SK-N-SH treated with all-trans-retinoic acid at 6 μM for 48 hours (cell line): ENCODE results near the gene CD68.

Source experiments
- ATAC-seq: fragments of 200-7000 bp; cut with Tn5 transposase; 3 replicates; pipeline ENCODE4 v1.9.1; 2020; ENCODE audit warnings: mild to moderate bottlenecking, moderate library complexity
- ARNTL ChIP-seq: fragments of 450-650 bp; formaldehyde crosslinking; IDR thresholded peaks from 2 replicates; pipeline ENCODE4 v1.5.0; 2020; ENCODE audit warnings: low read depth, mild to moderate bottlenecking, moderate library complexity, borderline replicate concordance
- BACH2 ChIP-seq: fragments of 250-450 bp; sonication (Bioruptor Pico); IDR thresholded peaks from 2 replicates; pipeline ENCODE4 v1.9.0; 2021; ENCODE audit warnings: mild to moderate bottlenecking, borderline replicate concordance
- CREB5 ChIP-seq: fragments of 250-450 bp; sonication (Bioruptor Pico); IDR thresholded peaks from 2 replicates; pipeline ENCODE4 v1.5.1; 2020; ENCODE audit warnings: low read depth, mild to moderate bottlenecking, moderate library complexity
- CSDC2 ChIP-seq: fragments of 250-450 bp; sonication (Bioruptor Pico); IDR thresholded peaks from 2 replicates; pipeline ENCODE4 v1.5.0; 2020; ENCODE audit warnings: mild to moderate bottlenecking, moderate library complexity
- CSRNP3 ChIP-seq: fragments of 250-450 bp; sonication (Bioruptor Pico); IDR thresholded peaks from 2 replicates; pipeline ENCODE4 v1.5.1; 2021; ENCODE audit warnings: mild to moderate bottlenecking, moderate library complexity
- ESRRG ChIP-seq: fragments of 250-450 bp; sonication (Bioruptor Pico); IDR thresholded peaks from 2 replicates; pipeline ENCODE4 v1.6.1; 2021; ENCODE audit warnings: mild to moderate bottlenecking
- GLIS3 ChIP-seq: fragments of 250-450 bp; sonication (Bioruptor Pico); IDR thresholded peaks from 2 replicates; pipeline ENCODE4 v1.5.0; 2020; ENCODE audit warnings: mild to moderate bottlenecking, moderate library complexity
- ISL1 ChIP-seq: fragments of 250-450 bp; sonication (Bioruptor Pico); IDR thresholded peaks from 2 replicates; pipeline ENCODE4 v2.1.2; 2022; ENCODE audit warnings: mild to moderate bottlenecking, moderate library complexity
- OSR1 ChIP-seq: fragments of 250-450 bp; sonication (Bioruptor Pico); IDR thresholded peaks from 2 replicates; pipeline ENCODE4 v1.8.0; 2022; ENCODE audit warnings: moderate library complexity, mild to moderate bottlenecking, inconsistent platforms
- PATZ1 ChIP-seq: fragments of 250-450 bp; sonication (Bioruptor Pico); IDR thresholded peaks from 2 replicates; pipeline ENCODE4 v1.8.0; 2020; ENCODE audit warnings: mild to moderate bottlenecking, moderate library complexity, borderline replicate concordance
- POU6F1 ChIP-seq: fragments of 250-450 bp; sonication (Bioruptor Pico); IDR thresholded peaks from 2 replicates; pipeline ENCODE4 v1.8.0; 2021; ENCODE audit warnings: low read depth, mild to moderate bottlenecking, moderate library complexity, borderline replicate concordance
- PPARA ChIP-seq: fragments of 250-450 bp; sonication (Bioruptor Pico); IDR thresholded peaks from 2 replicates; pipeline ENCODE4 v1.5.0; 2020; ENCODE audit warnings: mild to moderate bottlenecking, borderline replicate concordance
- RARB ChIP-seq: fragments of 250-450 bp; sonication (Bioruptor Pico); IDR thresholded peaks from 2 replicates; pipeline ENCODE4 v1.8.0; 2021; ENCODE audit warnings: mild to moderate bottlenecking, moderate library complexity
- SNAI2 ChIP-seq: fragments of 250-450 bp; sonication (Bioruptor Pico); IDR thresholded peaks from 2 replicates; pipeline ENCODE4 v1.5.0; 2020; ENCODE audit warnings: mild to moderate bottlenecking, moderate library complexity
- TCF4 ChIP-seq: fragments of 250-450 bp; sonication (Bioruptor Pico); IDR thresholded peaks from 2 replicates; pipeline ENCODE4 v1.8.0; 2021; ENCODE audit warnings: mild to moderate bottlenecking, moderate library complexity, borderline replicate concordance
- TOX ChIP-seq: fragments of 250-450 bp; sonication (Bioruptor Pico); IDR thresholded peaks from 2 replicates; pipeline ENCODE4 v1.8.0; 2021; ENCODE audit warnings: mild to moderate bottlenecking, moderate library complexity, borderline replicate concordance
- TSHZ2 ChIP-seq: fragments of 250-450 bp; sonication (Bioruptor Pico); IDR thresholded peaks from 2 replicates; pipeline ENCODE4 v1.5.0; 2020; ENCODE audit warnings: mild to moderate bottlenecking, moderate library complexity
- ZC3H10 ChIP-seq: fragments of 250-450 bp; sonication (Bioruptor Pico); IDR thresholded peaks from 2 replicates; pipeline ENCODE4 v1.5.1; 2021; ENCODE audit warnings: mild to moderate bottlenecking, moderate library complexity
- ZFP3 ChIP-seq: fragments of 250-450 bp; sonication (Bioruptor Pico); IDR thresholded peaks from 2 replicates; pipeline ENCODE4 v1.5.0; 2020; ENCODE audit warnings: mild to moderate bottlenecking, moderate library complexity
- ZFP30 ChIP-seq: fragments of 450-650 bp; formaldehyde crosslinking; IDR thresholded peaks from 2 replicates; pipeline ENCODE4 v1.5.0; 2022; ENCODE audit warnings: mild to moderate bottlenecking, moderate library complexity
- ZNF565 ChIP-seq: fragments of 450-650 bp; formaldehyde crosslinking; conservative IDR thresholded peaks from 2 replicates; pipeline ENCODE4 v1.5.0; 2020; ENCODE audit warnings: low read depth, mild to moderate bottlenecking, moderate library complexity
- ZNF70 ChIP-seq: fragments of 450-650 bp; formaldehyde crosslinking; IDR thresholded peaks from 2 replicates; pipeline ENCODE4 v1.5.0; 2020; ENCODE audit warnings: mild to moderate bottlenecking, moderate library complexity
- ZNF8 ChIP-seq: fragments of 450-650 bp; formaldehyde crosslinking; IDR thresholded peaks from 2 replicates; pipeline ENCODE4 v1.5.0; 2020; ENCODE audit warnings: mild to moderate bottlenecking, moderate library complexity

CD68 gene

GRCh38 chr17:7579001-7579833 lies at the start of gene CD68:
CD68 (plus strand) TSS chr17:7579638; CDS start chr17:7579678, 40 bp downstream.
- ATAC-seq: peak; percentile 62
- peak; percentile 5 for TF ChIP-seq ZFP30 (CRISPR knock-in tag)
- no peak for TF ChIP-seq ZNF70
- TF ChIP-seq ZFP3: 0 out of 2 replicates have a peak, but pooled peaks have one; percentile 12
- TF ChIP-seq ESRRG (CRISPR knock-in tag): peak; percentile 86
- peak; percentile 71 for TF ChIP-seq GLIS3 (CRISPR knock-in tag)
- TF ChIP-seq PPARA (CRISPR knock-in tag): no peak
- TF ChIP-seq POU6F1 (CRISPR knock-in tag): no peak; the same call in 1 of the 2 replicates
- no peak for TF ChIP-seq ZC3H10 (CRISPR knock-in tag)
- TF ChIP-seq SNAI2 (CRISPR knock-in tag): no peak
- TF ChIP-seq OSR1: no peak
- no peak for TF ChIP-seq TSHZ2 (CRISPR knock-in tag)
- peak; percentile 29; the same call in 1 of the 2 replicates for TF ChIP-seq ARNTL (CRISPR knock-in tag)
- no peak for TF ChIP-seq BACH2 (CRISPR knock-in tag)
- TF ChIP-seq CREB5 (CRISPR knock-in tag): peak; percentile 94
- TF ChIP-seq RARB (CRISPR knock-in tag): 0 out of 2 replicates have a peak, but pooled peaks have one; percentile 6
- TF ChIP-seq TCF4 (CRISPR knock-in tag): no peak
- no peak for TF ChIP-seq ZNF565 (CRISPR knock-in tag)
- peak; percentile 82 for TF ChIP-seq TOX (CRISPR knock-in tag)
- TF ChIP-seq CSDC2 (CRISPR knock-in tag): no peak
- peak; percentile 91; the same call in 1 of the 2 replicates for TF ChIP-seq CSRNP3 (CRISPR knock-in tag)
- TF ChIP-seq PATZ1 (CRISPR knock-in tag): peak; percentile 90; the same call in 1 of the 2 replicates
- TF ChIP-seq ISL1 (CRISPR knock-in tag): peak; percentile 9; the same call in 1 of the 2 replicates
- 0 out of 2 replicates have a peak, but pooled peaks have one; percentile 43 for TF ChIP-seq ZNF8 (CRISPR knock-in tag)
